HG03280 (cell line): ENCODE data around the gene BICD1.
"Not testable (repeated sequence)": the region's sequence is repeated elsewhere in the genome, so short reads cannot be mapped to it uniquely, and the experiment has no call there.

ENCODE experiments used
- ATAC-seq: cut with Tn5 transposase; IDR thresholded peaks from one replicate; pipeline ENCODE4 v1.9.1; 2021; ENCODE audit warnings: mild to moderate bottlenecking, moderate library complexity; ENCODE audit not compliant: unreplicated experiment

Gene BICD1

DNA sequence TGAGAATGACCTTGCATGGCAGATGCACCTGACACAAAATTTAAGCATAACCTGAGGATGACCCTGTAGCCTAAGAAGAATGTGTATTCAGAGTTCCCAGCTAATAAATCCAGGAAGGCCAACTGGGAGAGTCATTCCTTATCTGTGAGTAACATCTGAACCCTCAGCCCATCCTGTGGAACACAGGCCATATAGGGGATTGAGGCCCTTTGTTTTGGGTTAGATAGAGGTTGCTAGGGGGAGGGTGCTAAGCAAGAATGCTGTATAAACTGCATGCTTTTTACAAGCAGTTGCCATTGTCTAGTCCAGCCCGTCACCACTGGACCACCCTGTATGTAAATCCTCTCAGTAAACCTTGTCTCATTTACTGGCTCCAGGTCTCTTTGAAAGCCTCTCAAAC lies 77.0 kb downstream of the BICD1 start:
- no peak for ATAC-seq

DNA sequence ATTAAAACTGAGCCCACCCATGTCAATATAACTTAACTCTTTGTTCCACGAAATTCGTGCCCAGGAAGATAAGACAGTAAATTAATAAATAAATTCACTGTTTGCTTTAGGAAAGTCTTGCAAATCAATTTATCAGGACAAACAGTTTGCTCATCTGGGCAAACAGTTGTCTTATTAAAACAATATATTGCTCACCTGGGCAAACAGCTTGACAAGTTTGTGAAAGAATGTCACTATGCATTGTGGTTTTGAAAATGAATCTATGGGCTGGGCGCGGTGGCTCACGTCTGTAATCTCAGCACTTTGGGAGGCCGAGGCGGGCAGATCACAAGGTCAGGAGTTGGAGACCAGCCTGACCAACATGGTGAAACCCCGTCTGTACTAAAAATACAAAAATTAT lies 80.5 kb downstream of the BICD1 start:
- not testable (repeated sequence) for ATAC-seq

DNA sequence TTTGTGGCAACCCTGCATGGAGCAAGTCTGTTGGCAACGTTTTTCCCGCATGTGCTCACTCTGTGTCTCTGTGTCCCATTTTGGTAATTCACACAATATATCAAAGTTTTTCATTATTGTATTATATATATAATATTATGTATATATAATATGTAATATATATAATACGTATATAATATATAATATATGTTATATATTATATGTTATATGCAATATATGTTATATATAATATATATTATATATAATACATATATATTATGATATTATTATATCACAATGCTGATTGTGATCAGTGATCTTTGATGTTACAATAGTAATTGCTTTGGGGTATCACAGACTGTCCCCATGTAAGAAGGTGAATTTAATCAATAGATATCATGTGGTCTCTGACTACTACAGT lies 84.8 kb downstream of the BICD1 start:
- ATAC-seq: no peak

DNA sequence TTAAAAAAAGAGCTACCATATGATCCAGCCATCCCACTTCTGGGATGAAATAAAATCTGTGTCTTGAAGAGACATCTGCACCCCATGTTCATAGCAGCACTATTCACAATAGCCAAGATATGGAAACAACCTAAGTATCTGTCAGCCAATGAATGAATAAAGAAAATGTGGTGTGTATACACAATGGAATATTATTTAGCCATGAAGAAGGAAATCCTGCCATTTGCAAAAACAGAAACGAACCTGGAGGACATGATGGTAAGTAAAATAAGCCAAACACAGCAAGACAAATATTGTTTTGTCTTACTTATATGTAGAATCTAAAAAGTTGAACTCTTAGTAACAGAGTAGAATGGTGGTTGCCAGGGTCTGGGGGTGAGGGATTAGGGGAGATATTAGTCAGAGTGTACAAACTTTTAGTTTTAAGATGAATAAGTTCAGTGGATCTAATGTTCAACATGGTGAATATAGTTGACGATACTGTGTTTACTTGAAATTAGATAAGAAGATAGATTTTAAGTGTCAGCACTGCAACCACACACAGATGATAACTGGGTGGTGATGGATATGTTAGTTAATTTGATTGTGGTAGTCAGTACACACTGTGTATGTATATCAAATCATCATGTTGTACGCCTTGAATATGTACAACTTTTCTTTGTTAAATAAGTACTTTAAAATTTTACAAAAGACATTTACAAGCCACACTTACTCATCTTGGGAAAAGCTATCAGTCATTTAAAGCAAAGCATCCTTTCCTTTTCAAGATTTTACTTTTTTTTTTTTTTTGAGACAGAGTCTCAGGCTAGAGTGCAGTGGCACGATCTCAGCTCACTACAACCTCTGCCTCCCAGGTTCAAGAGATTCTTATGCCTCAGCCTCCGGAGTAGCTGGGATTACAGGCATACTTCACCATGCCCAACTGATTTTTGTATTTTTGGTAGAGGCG lies 89.9 kb downstream of the BICD1 start:
- no peak for ATAC-seq

DNA sequence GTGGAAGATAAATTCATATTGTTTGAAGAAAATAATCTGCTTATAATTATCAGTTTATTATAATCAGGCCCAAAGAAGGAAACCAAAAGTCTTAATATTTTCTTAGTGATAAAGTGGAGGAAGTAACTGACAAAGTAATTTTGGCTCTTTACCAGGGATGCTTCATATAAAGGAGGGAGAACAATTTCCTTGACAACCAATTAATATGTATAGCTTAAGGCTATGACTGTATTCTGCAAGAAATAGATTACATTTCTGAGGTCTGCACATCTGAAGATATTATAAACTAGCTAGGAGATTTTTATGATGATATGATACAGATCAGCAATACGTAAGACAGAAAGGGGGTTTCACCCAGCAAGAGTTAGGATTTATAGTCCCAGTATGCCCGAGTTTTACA lies 90.8 kb downstream of the BICD1 start:
- no peak for ATAC-seq

DNA sequence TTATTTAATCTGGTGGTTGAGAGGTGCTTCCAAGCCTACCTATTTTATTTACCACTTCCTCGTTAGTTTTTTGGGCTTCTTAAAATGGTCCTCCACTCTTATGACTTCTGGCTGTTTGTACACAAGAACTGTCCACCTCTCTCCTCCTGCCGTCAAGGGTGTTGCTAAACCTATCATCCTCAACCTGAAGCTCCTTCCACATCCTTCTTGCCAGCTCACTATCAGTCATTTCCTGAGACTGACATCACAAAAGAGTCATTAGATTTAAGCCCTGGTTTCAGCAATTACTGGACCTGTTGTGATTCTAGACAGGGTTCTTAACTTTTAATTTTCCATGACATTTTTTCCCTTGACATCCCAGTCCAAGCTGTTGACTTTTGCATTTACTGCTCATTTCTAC lies 91.9 kb downstream of the BICD1 start:
- ATAC-seq: no peak

DNA sequence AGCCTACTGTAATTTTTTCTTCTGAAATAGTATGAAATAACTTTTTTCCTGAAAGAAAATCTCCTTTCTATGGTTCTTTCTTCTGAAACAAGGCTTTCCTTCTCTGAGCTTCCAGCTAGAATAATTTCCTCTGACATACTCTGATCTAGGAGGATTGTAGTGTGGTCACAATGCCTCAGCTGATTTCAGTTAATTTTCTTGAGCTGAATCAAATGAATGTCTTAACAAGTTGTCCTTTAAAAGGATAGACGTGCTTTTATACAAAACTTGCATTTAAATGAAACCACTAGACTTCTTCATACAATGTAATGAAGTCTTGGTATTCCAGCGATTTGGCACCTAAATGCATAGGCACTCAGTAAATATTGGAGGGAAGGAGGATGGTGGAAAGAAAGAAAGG lies 94.4 kb downstream of the BICD1 start:
- no peak for ATAC-seq

DNA sequence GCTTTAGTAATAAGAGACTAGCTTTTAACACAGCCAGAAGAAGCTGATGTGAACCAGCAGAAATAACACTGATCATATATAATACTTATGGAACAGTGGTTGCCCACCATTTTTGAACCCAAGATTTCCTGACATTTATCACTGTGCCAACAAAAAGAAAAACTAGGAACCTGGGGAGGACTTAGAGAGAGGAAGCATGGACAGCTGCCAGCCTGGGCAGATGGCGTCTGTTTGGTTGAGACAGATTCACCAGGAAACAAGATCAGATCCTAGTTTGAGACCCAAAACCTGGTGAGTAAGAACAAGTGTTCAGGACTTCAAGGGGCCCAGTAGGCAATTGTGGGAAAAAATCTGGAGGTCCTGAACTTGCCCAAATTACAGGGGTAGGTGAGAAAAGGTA lies 95.3 kb downstream of the BICD1 start:
- ATAC-seq: no peak

DNA sequence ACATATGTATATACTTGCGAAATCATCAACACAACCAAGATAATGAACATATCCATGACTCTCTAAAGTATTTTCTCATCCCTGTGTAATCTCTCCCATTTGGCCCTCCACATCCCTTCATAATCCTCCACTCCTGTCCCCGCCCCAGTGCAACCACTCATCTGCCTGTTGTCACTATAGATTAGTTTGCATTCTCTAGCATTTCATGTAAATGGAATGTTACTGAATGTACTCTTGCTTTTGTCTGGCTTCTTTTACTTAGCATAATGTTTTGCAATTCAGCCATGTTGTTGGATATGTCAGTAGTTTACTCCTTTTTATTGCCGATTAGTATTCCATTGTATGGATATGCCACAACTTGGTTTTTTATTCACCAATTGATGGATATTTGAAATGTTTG lies 99.1 kb downstream of the BICD1 start:
- ATAC-seq: no peak

DNA sequence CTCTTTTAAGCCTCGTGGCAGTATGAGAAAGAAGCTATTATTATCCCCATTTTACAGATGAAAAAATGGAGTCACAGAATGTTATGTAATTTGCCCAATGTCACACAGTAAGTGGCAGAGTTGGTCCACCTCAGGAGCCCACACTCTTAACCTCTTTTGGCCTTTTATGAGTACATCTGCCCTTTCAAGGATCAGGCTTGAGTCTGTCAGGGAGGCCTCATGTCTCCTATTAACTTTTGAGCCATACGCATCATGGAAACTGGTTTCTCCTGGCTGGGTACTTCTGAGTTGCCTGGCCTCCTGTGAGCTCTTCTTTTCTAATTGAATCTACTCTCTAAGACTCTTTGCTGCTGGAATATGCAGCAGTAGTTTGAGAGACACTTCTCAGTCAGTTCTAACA lies 101.7 kb downstream of the BICD1 start:
- no peak for ATAC-seq

DNA sequence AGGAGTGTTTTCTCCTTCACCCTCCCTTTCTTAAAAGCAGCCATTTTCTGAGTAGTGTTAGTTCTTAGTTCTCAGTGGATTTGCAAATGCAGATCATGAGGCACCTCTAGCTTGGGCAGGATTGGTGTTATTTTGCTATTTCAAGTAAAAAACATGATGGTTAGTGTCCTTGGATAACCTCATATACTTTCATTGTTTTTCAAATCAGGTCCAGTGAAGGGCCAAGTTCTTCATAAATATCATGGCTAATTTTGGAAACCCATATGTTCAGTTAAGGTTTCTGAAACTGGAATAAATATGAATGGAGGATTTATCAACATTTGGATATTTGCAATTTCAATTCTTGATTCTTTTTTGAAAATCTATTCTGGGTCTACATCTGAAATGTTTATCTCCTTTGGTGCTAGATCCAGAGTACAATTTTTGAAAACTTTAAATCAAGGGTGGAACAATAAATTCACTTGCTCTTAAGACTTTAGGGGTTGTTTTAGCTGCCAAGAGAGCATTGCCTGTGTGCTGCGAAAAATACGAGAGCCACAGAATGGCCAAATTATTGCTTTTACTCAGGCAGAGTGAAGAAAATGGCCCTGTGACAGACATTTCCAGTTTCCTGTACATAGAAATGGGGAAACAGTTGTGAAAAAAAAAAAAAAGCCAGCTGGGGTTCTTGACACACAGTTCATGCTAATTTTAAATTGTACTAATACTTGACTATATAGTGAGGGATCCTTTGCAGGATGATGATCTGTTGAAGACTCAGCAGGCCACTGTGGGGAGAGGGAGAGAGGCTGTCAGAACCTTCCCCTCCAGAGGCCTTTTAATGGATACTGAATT lies 104.6 kb downstream of the BICD1 start:
- no peak for ATAC-seq

DNA sequence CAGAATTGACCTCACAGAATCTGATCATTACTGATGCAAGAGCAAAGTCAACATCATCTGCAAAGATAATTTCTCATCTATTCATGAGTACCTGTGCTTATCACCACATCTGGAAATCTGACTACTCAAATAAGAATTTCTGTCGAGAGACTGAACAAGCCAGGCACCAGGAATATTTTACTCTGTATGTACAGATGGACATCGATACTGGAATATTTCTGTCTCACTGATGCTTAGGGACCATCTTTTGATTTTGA lies 105.2 kb downstream of the BICD1 start:
- no peak for ATAC-seq

DNA sequence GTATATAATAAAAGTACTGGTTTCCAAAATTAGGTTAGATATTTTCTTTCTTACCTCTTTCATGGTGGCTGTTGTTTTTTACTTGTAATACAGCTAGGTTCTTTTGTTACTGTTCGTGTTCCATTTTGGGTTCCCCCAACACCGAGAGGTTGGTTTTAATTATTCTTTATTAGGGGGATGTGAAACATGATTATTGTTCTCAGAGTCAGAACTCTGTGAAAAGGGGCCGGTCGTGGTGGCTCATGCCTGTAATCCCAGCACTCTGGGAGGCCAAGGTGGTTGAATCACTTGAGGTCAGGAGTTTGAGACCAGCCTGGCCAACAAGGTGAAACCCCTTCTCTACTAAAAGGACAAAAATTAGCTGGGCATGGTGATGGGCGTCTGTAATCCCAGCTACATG lies 108.1 kb downstream of the BICD1 start:
- ATAC-seq: no peak

DNA sequence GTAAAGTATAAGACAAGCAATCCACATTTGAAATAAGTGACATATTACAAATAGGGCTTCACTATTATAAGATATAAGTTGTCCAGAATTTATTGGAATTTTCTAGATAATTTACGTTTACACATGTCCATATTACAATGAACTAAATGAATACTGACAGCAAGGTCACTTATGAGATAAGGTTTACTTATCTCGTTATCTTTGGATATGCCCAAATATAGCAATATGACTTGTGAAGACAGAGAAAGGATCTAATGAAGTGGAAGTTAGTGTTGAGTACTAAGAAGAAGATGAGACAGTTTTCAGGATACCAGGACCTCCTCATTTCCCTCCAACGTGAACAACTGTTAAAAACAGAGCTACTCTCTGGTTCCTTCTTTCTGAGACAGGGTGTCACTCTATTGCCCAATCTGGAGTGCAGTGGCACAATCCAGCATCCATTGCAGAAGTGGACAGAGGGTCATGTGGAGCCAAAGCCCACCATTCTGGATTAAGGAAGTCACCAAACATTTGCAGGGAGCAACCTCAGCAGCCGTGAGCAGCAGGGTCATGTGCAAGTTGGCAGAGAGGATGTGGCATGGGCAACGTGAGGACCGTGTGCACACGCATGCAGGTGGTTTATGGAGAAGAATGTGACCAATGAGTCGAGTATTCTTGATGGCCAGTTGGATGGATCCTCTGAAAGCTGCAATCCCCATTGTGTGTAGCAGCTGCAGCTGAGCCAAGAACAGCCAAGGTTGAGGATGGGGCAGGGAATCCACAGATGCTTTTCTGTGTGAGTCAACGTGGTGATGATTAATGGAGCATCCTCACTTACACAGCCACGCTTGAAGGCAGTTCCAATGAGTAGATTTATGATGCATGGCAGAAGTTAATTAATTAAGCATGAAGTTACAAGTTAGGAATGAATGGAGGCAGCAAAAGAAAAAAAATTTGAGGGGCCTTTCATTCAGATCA lies 111.0 kb downstream of the BICD1 start:
- no peak for ATAC-seq

DNA sequence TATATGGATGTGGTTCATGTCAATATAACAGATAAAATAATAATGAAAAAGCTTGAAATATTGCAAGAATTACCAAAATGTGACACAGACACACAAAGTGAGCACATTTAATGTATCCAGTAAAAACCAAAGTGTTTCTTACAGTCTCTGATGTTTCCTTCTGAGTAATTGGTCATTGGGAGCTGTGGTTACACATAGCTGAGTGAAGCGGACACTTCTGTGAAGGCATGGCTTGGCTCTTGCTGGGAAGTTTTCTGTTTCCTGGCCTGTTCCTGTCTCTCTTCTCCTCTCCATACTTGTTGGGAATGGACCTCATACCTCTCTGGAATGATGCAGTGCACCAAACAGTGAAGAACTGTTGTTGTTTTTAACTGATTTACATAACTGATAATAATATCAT lies 117.3 kb downstream of the BICD1 start:
- no peak for ATAC-seq

DNA sequence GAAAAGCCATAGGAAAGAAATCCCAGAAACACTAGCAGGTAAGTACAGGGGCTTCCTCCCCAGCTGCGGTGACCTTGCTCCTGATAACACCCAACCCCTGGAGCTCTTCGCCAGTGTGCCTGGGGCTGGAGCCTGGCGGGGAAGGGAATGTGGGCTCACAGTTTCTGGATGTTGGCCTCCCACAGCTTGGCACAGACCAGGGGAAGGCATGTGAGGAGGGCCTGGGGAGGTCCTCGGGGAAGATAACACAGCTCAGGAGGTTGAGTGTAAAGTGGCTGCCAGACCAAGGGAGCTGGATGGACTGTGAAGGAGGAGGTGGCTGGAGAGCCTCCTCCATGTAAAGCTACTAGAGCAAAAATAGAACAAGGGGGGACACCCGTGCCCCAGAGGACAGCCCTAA lies 120.1 kb downstream of the BICD1 start:
- no peak for ATAC-seq

DNA sequence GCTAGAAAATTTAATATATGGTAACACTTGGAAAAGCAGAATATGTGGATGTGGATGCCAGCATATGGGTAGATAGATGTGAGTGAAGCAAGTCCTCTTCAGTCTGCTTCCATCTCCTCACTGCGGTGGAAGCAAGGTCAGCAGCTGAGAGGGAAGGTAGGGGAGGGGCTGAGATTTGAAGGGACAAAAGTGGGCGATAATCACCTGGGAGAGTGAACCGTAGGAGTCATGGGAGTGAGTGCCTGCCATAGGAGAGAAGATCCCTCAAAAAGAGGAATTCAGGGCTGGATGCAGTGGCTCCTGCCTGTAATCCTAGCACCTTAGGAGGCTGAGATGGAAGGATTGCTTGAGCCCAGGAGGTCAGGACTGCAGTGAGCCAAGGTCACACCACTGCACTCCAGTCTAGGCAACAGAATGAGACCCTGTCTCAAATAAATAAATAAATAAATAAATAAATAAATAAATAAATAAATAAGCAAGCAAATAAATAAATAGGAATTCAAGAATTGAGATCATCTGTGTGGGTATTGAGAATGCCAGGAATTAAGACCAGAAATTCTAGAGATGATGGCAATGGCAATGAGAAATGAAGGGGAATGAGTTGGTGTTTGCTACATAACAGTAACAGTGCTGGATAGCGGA lies 123.4 kb downstream of the BICD1 start:
- ATAC-seq: no peak

DNA sequence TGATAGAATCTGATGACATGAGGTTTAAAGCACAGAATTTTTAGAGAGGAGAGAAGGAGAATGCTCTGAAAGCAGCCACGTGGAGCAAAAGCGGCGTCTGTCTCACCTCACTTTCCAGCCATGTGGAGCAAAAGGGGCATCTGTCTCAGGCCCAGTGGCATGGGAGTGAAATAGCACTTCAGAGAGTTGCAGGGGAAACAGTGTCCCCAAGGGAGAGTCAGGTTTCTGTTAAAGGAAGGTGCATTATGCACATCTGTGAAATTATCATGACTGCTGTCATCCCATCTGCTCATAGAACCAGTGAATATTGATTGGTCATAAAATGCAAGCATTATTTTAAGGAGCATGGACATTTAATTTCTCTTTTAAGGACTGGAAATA lies 124.0 kb downstream of the BICD1 start:
- ATAC-seq: no peak

DNA sequence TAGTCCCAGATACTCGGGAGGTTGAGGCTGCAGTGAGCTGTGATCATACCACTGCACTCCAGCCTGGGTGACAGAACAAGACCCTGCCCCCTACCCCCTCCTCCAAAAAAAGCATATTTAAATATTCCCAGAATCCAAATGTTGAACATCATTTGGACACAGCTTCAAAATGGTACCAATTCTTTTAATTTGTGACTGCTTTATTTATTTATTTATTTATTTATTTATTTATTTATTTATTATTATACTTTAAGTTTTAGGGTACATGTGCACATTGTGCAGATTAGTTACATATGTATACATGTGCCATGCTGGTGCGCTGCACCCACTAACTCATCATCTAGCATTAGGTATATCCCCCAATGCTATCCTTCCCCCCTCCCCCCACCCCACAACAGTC lies 124.7 kb downstream of the BICD1 start:
- ATAC-seq: not testable (repeated sequence)

DNA sequence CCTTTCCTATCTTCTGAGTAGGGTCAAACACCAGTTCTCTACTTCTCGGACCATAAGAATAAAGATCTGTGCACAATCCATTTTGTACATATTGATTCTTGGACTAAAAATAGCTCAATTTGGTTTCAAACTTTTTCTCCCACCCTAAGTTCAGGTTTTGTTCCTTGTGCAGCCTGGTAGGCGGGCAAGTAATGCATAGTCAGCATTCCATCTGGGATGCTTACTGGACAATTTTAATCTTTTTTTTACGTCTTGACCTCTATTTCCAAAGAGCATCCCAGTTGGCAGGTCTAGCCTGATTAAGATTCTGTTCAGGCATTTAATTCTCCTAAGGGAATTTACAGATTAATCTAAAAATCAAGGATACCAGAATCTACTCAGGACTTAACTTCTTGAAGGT lies 126.9 kb downstream of the BICD1 start:
- ATAC-seq: no peak

DNA sequence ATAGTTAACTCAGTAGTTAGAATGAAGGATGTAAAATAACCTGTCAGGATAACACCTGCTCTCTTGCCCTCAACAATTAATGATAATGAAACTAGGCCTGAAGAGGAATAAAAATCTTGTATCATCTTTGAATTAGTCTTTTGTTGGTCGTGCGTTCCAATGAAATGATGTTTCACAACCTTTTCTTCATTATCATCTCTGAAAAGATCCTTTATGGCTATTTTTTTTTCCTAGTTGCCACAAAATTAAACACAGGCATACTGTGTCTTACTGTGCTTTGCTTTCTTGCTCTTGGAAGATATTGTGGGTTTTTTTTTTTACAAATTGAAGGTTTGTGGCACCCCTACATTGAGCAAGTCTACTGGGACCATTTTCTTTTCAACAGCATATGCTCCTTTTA lies 128.6 kb downstream of the BICD1 start:
- no peak for ATAC-seq
